Gastroesophageal sphincter (tissue), 4 donors: ENCODE data around the gene DYNLT5. TPM values are rescaled to one million over a fixed set of nuclear protein-coding genes. Genes with fewer than 3 reads are reported as not detected.

Experiments used
- ATAC-seq: fragments of 150-250 bp; one replicate; pipeline ENCODE4 v1.9.1; 2016; ENCODE audit warnings: mild to moderate bottlenecking, moderate library complexity
- H3K27ac ChIP-seq, 4 donors: fragments of 200-600 bp; sonication (generic) in 3 of 4; 1 replicate in 3 of 4; 2 replicates in 1 of 4; pipeline ENCODE4 v1.5.1; 2016 to 2019
- H3K27me3 ChIP-seq: fragments of 200-600 bp; sonication (generic); one replicate; pipeline ENCODE4 v1.5.1; 2019
- H3K36me3 ChIP-seq, 2 donors: fragments of 200-600 bp; sonication (generic); one replicate each; pipeline ENCODE4 v1.5.1; 2019; ENCODE audit warnings: control low read depth in 1 of 2
- H3K4me1 ChIP-seq, 3 donors: fragments of 200-600 bp; sonication (generic); 1 replicate in 2 of 3; 2 replicates in 1 of 3; pipeline ENCODE4 v1.5.1; 2016 to 2019; ENCODE audit warnings: control low read depth in 2 of 3
- H3K4me3 ChIP-seq, 2 donors: fragments of 200-600 bp; sonication (generic); one replicate each; pipeline ENCODE4 v1.5.1; 2019; ENCODE audit warnings: mild to moderate bottlenecking in 1 of 2, moderate library complexity in 1 of 2
- H3K9me3 ChIP-seq, 3 donors: fragments of 200-600 bp; sonication (generic); one replicate each; pipeline ENCODE4 v1.5.1; 2017 to 2019; ENCODE audit warnings: control low read depth in 2 of 3
- EP300 ChIP-seq: sonication (generic); formaldehyde crosslinking; IDR thresholded peaks from one replicate; pipeline ENCODE4 v1.6.1; 2017; ENCODE audit warnings: antibody characterized with exemption, mild to moderate bottlenecking
- POLR2A ChIP-seq, 2 donors: fragments of 450-650 bp; IDR thresholded peaks; one replicate each; pipeline ENCODE4 v1.6.1; 2017; ENCODE audit warnings: antibody characterized with exemption in 2 of 2, mild to moderate bottlenecking in 2 of 2, moderate library complexity in 1 of 2
- POLR2AphosphoS5 ChIP-seq: sonication (generic); formaldehyde crosslinking; IDR thresholded peaks from one replicate; pipeline ENCODE4 v1.6.1; 2017; ENCODE audit warnings: antibody characterized with exemption
- WGBS, 2 donors: methylation state at CpG; one replicate each; pipeline ENCODE4 v1.1.5; 2018; ENCODE audit warnings: low coverage in 1 of 2; 5-methylcytosine and 5-hydroxymethylcytosine counted together
- total RNA-seq, 4 donors: library from RNA; depleted of rRNA; stranded (reverse); fragments of >200 nt; gene quantifications; one replicate each; pipeline ENCODE4 v1.1.0, GENCODE V29; 2016
- TF ChIP-seq, protein P1 (sequence below), 4 experiments: fragments of 200-600 bp in 2 of 4; fragments of 450-650 bp in 2 of 4; sonication (generic) in 1 of 4; IDR thresholded peaks; one replicate each; pipeline ENCODE4 v1.5.1; 2017 to 2019; ENCODE audit warnings: antibody characterized with exemption in 4 of 4, mild to moderate bottlenecking in 2 of 4, moderate library complexity in 2 of 4

The DYNLT5 gene
- total RNA-seq, 4 donors from 2014 or later, result 0.17 to 3.9 (median 3.0) TPM

DNA sequence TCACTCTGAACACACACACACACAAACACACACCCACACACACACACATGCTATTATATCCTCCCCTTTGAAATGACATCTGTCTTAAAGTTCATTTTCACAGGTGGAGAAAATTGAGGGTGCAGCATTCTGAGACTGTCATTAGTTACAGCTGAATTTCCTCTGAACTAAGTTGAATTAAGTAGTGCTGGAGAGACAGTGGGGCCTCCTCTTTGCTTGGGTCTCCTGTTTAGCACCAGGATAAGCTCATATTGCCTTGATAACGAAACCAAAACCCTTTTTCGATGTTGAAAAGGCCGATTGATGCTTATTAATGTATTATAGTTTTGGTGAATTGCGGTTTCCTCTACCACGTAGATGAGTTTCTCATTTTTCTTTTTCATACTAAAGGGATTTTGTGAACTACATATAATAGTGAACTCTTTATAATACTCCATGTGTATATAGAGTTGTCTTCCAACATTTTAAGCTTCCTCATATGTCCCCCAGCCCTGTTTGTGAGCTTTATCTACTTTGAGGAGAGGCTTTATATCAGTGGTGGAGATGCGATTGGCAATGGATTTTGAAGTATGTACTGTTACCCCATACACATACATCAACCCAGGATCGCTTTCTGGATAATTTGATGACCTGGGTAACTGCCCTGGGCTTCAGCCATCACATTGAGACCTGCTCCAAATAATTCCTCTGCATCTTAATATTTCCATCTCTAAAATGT lies 17.4 kb downstream of the DYNLT5 start:
- H3K27me3 ChIP-seq, result no peaks in the 10 kb centered on the region
- no peak overlapping the region for H3K4me3 ChIP-seq
- TF ChIP-seq, protein P1, sequence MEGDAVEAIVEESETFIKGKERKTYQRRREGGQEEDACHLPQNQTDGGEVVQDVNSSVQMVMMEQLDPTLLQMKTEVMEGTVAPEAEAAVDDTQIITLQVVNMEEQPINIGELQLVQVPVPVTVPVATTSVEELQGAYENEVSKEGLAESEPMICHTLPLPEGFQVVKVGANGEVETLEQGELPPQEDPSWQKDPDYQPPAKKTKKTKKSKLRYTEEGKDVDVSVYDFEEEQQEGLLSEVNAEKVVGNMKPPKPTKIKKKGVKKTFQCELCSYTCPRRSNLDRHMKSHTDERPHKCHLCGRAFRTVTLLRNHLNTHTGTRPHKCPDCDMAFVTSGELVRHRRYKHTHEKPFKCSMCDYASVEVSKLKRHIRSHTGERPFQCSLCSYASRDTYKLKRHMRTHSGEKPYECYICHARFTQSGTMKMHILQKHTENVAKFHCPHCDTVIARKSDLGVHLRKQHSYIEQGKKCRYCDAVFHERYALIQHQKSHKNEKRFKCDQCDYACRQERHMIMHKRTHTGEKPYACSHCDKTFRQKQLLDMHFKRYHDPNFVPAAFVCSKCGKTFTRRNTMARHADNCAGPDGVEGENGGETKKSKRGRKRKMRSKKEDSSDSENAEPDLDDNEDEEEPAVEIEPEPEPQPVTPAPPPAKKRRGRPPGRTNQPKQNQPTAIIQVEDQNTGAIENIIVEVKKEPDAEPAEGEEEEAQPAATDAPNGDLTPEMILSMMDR (IDR thresholded peaks at IDR 0.05), result no peak
- TF ChIP-seq POLR2AphosphoS5, result no peak
- TF ChIP-seq EP300, result no peak
- no peak for TF ChIP-seq POLR2A (IDR thresholded peaks at IDR 0.05)
- 84 to 93% methylated on average over 5 to 7 of the region's 7 CpGs for WGBS, 2 donors
- no peak overlapping the region for H3K27ac ChIP-seq
- no peaks in the 10 kb centered on the region for H3K4me1 ChIP-seq
- H3K36me3 ChIP-seq, result no peaks in the 10 kb centered on the region
- H3K9me3 ChIP-seq, result no peaks in the 10 kb centered on the region
- ATAC-seq, result no peak

DNA sequence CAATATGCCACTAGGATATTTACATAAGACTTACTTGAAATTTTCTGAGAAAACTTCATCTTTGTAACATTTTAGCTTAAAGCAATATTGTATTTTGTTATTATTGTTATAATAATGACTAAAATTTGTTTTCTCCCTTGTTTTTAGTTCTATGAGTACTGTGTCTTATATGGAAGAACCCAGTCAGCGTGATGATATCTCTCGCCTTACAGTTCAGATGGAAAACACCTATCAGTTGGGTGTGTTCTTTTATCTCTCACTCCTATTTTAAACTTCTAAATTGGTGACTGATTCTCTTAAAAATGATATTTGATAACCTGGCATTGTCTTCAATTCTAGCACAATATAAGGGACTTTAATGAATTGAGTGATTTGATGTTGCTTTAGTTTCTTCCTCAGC lies 18.0 kb downstream of the DYNLT5 start:
- Histone ChIP-seq H3K4me1 (no peaks in the 10 kb centered on the region), H3K36me3 (no peaks in the 10 kb centered on the region), H3K4me3 (no peak overlapping the region), H3K27me3 (no peaks in the 10 kb centered on the region), H3K9me3 (no peaks in the 10 kb centered on the region), H3K27ac (no peak overlapping the region)
- TF ChIP-seq EP300 (no peak), POLR2A (IDR thresholded peaks at IDR 0.05) (no peak), POLR2AphosphoS5 (no peak)
- TF ChIP-seq, protein P1 (IDR thresholded peaks at IDR 0.05), result no peak
- no peak for ATAC-seq
- 80 to 93% methylated on average over 2 of the region's 2 CpGs for WGBS, 2 donors

GRCh38 chr1:66770694-66771093 lies 18.4 kb downstream of the DYNLT5 start:
- WGBS, 2 donors, result 86 to 93% methylated on average over 4 of the region's 4 CpGs
- Histone ChIP-seq H3K4me1 (no peaks in the 10 kb centered on the region), H3K9me3 (no peaks in the 10 kb centered on the region), H3K27ac (no peak overlapping the region), H3K36me3 (no peaks in the 10 kb centered on the region), H3K4me3 (no peak overlapping the region), H3K27me3 (no peaks in the 10 kb centered on the region)
- no peak for ATAC-seq
- TF ChIP-seq POLR2A (IDR thresholded peaks at IDR 0.05) (no peak), POLR2AphosphoS5 (no peak), EP300 (no peak)
- TF ChIP-seq, protein P1 (IDR thresholded peaks at IDR 0.05), result no peak

GRCh38 chr1:66773227-66773626 lies 21.0 kb downstream of the DYNLT5 start:
- no peak for ATAC-seq
- H3K4me1 ChIP-seq, result no peaks in the 10 kb centered on the region
- no peaks in the 10 kb centered on the region for H3K27me3 ChIP-seq
- WGBS, 2 donors, result 83 to 100% methylated on average over 1 to 2 of the region's 2 CpGs
- H3K4me3 ChIP-seq, result no peak overlapping the region
- TF ChIP-seq POLR2A (IDR thresholded peaks at IDR 0.05) (no peak), POLR2AphosphoS5 (no peak), EP300 (no peak)
- TF ChIP-seq, protein P1 (IDR thresholded peaks at IDR 0.05), result no peak
- no peaks in the 10 kb centered on the region for H3K9me3 ChIP-seq
- H3K27ac ChIP-seq, result no peak overlapping the region
- H3K36me3 ChIP-seq, result no peaks in the 10 kb centered on the region

DNA sequence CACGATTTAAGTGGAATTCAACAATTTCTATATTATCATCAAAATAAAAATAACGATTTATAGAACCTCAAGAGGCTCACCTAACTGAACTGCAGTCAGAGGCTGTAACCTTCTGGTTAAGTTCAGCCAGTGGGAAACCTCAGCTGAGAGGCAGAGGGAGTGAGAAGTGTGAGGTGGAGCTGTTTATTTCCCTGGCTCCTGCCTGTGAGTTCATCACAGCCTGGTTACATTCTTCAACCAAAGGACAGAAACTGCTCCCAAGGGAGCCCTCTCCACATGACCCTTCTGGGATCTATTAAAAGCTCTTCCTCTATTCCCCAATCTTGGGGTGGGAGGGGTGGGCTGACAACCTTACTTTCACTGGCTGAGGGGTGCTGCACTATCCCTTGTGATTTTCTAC lies 22.2 kb downstream of the DYNLT5 start:
- WGBS, 2 donors, result 79 to 80% methylated on average over 1 to 2 of the region's 2 CpGs
- no peaks in the 10 kb centered on the region for H3K36me3 ChIP-seq
- H3K9me3 ChIP-seq, result no peaks in the 10 kb centered on the region
- no peak overlapping the region for H3K27ac ChIP-seq
- TF ChIP-seq, protein P1 (IDR thresholded peaks at IDR 0.05), result no peak
- TF ChIP-seq POLR2A (IDR thresholded peaks at IDR 0.05) (no peak), POLR2AphosphoS5 (no peak)
- H3K4me1 ChIP-seq, result no peaks in the 10 kb centered on the region
- H3K4me3 ChIP-seq, result no peak overlapping the region
- no peaks in the 10 kb centered on the region for H3K27me3 ChIP-seq
- ATAC-seq, result no peak
